GM21825 (cell line): ENCODE results near the gene CACTIN.

ENCODE experiments used
- ATAC-seq: cut with Tn5 transposase; IDR thresholded peaks from one replicate; pipeline ENCODE4 v1.9.1; 2021; ENCODE audit warnings: mild to moderate bottlenecking, moderate library complexity; ENCODE audit not compliant: unreplicated experiment

CACTIN gene

GRCh38 chr19:3612901-3613741 is 13.5 kb downstream of the CACTIN start:
- no peak for ATAC-seq

- ATAC-seq, result no peak
These were observed 14.3 kb downstream of the CACTIN start for GRCh38 chr19:3612330-3612729.

- no peak for ATAC-seq
These were observed 14.7 kb downstream of the CACTIN start for GRCh38 chr19:3611841-3612240.

- no peak for ATAC-seq
These were observed 15.6 kb downstream of the CACTIN start for GRCh38 chr19:3610745-3611717.

GRCh38 chr19:3609779-3610719 is 16.5 kb downstream of the CACTIN start:
- no peak for ATAC-seq

- ATAC-seq, result no peak
These were observed 17.8 kb downstream of the CACTIN start for GRCh38 chr19:3608750-3609322.

- no peak for ATAC-seq
These were observed 18.4 kb downstream of the CACTIN start for GRCh38 chr19:3608079-3608641.

GRCh38 chr19:3607303-3608078 is 19.1 kb downstream of the CACTIN start:
- ATAC-seq, result no peak

- no peak for ATAC-seq
These were observed 19.8 kb downstream of the CACTIN start, which contains the start of gene TBXA2R for GRCh38 chr19:3606690-3607289. Gene TBXA2R, minus strand, starts transcription at chr19:3606875. Its CDS starts 6,241 bp downstream, at chr19:3600634.

GRCh38 chr19:3606174-3606689 is 20.4 kb downstream of the CACTIN start:
- ATAC-seq, result no peak

- ATAC-seq, result no peak
These were observed 20.8 kb downstream of the CACTIN start for GRCh38 chr19:3605770-3606169.

- no peak for ATAC-seq
These were observed 21.2 kb downstream of the CACTIN start for GRCh38 chr19:3605361-3605760.

- ATAC-seq, result no peak
These were observed 21.6 kb downstream of the CACTIN start for GRCh38 chr19:3604987-3605343.

- no peak for ATAC-seq
These were observed 22.2 kb downstream of the CACTIN start for GRCh38 chr19:3604227-3604986.

GRCh38 chr19:3603121-3603811 is 23.3 kb downstream of the CACTIN start:
- no peak for ATAC-seq

GRCh38 chr19:3601021-3601420 is 25.6 kb downstream of the CACTIN start:
- no peak for ATAC-seq

- no peak for ATAC-seq
These were observed 26.8 kb downstream of the CACTIN start for GRCh38 chr19:3599776-3600187.
